Karpas-422 (cell line): ENCODE measurements around the gene ZNF304. TPM values are rescaled to one million over a fixed set of nuclear protein-coding genes. Genes with fewer than 3 reads are reported as not detected.

ENCODE experiments used
- DNase-seq: peaks from one replicate; pipeline ENCODE4 v3.0.0-alpha.2; 2015
- H2AFZ ChIP-seq: fragments of 200-600 bp; sonication (generic); 2 replicates; pipeline ENCODE4 v1.6.1; 2014; ENCODE audit warnings: antibody characterized with exemption, low read length, mixed read lengths
- H3K27ac ChIP-seq: fragments of 200-600 bp; sonication (generic); 2 replicates; pipeline ENCODE4 v1.5.1; 2014; ENCODE audit warnings: mild to moderate bottlenecking, low read length, moderate library complexity
- H3K27me3 ChIP-seq: fragments of 200-600 bp; sonication (generic); 2 replicates; pipeline ENCODE4 v1.6.1; 2014; ENCODE audit warnings: low read length, mixed read lengths
- H3K36me3 ChIP-seq: fragments of 200-600 bp; sonication (generic); 2 replicates; pipeline ENCODE4 v1.6.1; 2014; ENCODE audit warnings: low read length, mixed read lengths; ENCODE audit not compliant: insufficient read depth
- H3K4me1 ChIP-seq: fragments of 200-600 bp; sonication (generic); 2 replicates; pipeline ENCODE4 v1.6.1; 2014; ENCODE audit warnings: mild to moderate bottlenecking, low read length, mixed read lengths
- H3K4me2 ChIP-seq: fragments of 200-600 bp; sonication (generic); 2 replicates; pipeline ENCODE4 v1.6.1; 2014; ENCODE audit warnings: low read length, low read depth, mild to moderate bottlenecking; ENCODE audit not compliant: poor library complexity, severe bottlenecking
- H3K4me3 ChIP-seq: fragments of 200-600 bp; sonication (generic); 2 replicates; pipeline ENCODE4 v1.5.1; 2014; ENCODE audit warnings: mild to moderate bottlenecking, antibody characterized with exemption, low read length, mixed read lengths
- H3K79me2 ChIP-seq: fragments of 200-600 bp; sonication (generic); 2 replicates; pipeline ENCODE4 v1.6.1; 2014; ENCODE audit warnings: mild to moderate bottlenecking, low read length, mixed read lengths
- H3K9ac ChIP-seq: fragments of 200-600 bp; sonication (generic); 2 replicates; pipeline ENCODE4 v1.6.0; 2014; ENCODE audit warnings: low read length
- H3K9me2 ChIP-seq: fragments of 200-600 bp; sonication (generic), shearing (Covaris generic); replicated peaks from 2 replicates; pipeline ENCODE4 v1.6.0; 2014; ENCODE audit warnings: mild to moderate bottlenecking, low read length, moderate library complexity; ENCODE audit not compliant: insufficient read depth
- H3K9me3 ChIP-seq: fragments of 300-700, 200-600 bp; sonication (generic); 2 replicates; pipeline ENCODE4 v1.6.1; 2014; ENCODE audit warnings: low read length, mixed read lengths
- H4K20me1 ChIP-seq: fragments of 200-600 bp; sonication (generic); 2 replicates; pipeline ENCODE4 v1.6.1; 2014; ENCODE audit warnings: mild to moderate bottlenecking, antibody characterized with exemption, low read length, low read depth; ENCODE audit not compliant: insufficient read depth
- total RNA-seq: library from RNA; depleted of rRNA; stranded (reverse); fragments of >200 nt; shearing (Covaris generic); gene quantifications from 2 replicates; pipeline ENCODE4 v1.2.3, GENCODE V29; 2014; ENCODE audit warnings: low replicate concordance

ZNF304 gene
- total RNA-seq, 1 experiment from 2014 or later, result 10.0 TPM

- no peak overlapping the region for H2AFZ ChIP-seq
- H3K9ac ChIP-seq, result no peak overlapping the region
- H3K9me2 ChIP-seq, result no peaks in the 10 kb centered on the region
- H3K27me3 ChIP-seq, result no peaks in the 10 kb centered on the region
- H3K4me1 ChIP-seq, result no peaks in the 10 kb centered on the region
- H3K79me2 ChIP-seq, result no peaks in the 10 kb centered on the region
- H3K9me3 ChIP-seq, result no peaks in the 10 kb centered on the region
- no peak overlapping the region for H3K4me3 ChIP-seq
- no peaks in the 10 kb centered on the region for H3K36me3 ChIP-seq
- H4K20me1 ChIP-seq, result no peaks in the 10 kb centered on the region
- no peak overlapping the region for H3K27ac ChIP-seq
- H3K4me2 ChIP-seq, result no peak overlapping the region
- DNase-seq, result no peak
Measured at GRCh38 chr19:57342582-57342981, 8.5 kb upstream of the ZNF304 start.

- H3K9ac ChIP-seq, result no peak overlapping the region
- no peak for DNase-seq
- no peaks in the 10 kb centered on the region for H3K27me3 ChIP-seq
- peaks cover 21% of the 10 kb centered on the region for H3K79me2 ChIP-seq
- H3K4me3 ChIP-seq, result no peak overlapping the region
- no peak overlapping the region for H2AFZ ChIP-seq
- no peaks in the 10 kb centered on the region; the same call in 1 of the 2 replicates for H3K9me3 ChIP-seq
- H3K9me2 ChIP-seq, result no peaks in the 10 kb centered on the region
- H3K4me1 ChIP-seq, result peaks cover 20% of the 10 kb centered on the region
- peaks cover 7% of the 10 kb centered on the region for H3K36me3 ChIP-seq
- H3K4me2 ChIP-seq, result no peak overlapping the region
- no peak overlapping the region for H3K27ac ChIP-seq
- no peaks in the 10 kb centered on the region for H4K20me1 ChIP-seq
Measured at GRCh38 chr19:57348136-57348535, 2.9 kb upstream of the ZNF304 start.

GRCh38 chr19:57351867-57352266, 796 bp downstream of the ZNF304 start:
- Histone ChIP-seq H3K9me2 (no peaks in the 10 kb centered on the region), H3K4me2 (peak overlapping the region; percentile 77), H3K9ac (peak overlapping the region; percentile 79), H3K27ac (no peak overlapping the region), H3K4me1 (peaks cover 20% of the 10 kb centered on the region), H3K79me2 (peaks cover 42% of the 10 kb centered on the region), H3K9me3 (peaks cover 17% of the 10 kb centered on the region), H3K4me3 (peak overlapping the region; percentile 85), H2AFZ (no peak overlapping the region), H3K36me3 (peaks cover 44% of the 10 kb centered on the region), H3K27me3 (no peaks in the 10 kb centered on the region), H4K20me1 (no peaks in the 10 kb centered on the region)
- DNase-seq, result no peak

DNA sequence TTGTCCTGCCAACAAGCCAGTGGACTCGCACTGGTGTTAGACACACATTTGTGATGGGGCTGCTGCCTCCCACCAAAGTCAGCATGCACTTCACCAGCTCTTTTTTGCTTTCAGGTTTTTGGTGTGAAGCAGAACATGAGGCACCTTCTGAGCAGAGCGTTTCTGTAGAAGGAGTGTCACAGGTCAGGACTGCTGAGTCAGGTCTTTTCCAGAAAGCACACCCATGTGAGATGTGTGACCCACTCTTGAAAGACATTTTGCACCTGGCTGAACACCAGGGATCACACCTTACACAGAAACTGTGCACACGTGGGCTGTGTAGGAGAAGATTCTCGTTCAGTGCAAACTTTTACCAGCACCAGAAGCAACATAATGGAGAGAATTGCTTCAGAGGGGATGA, 4.8 kb downstream of the ZNF304 start:
- Histone ChIP-seq H3K4me3 (no peak overlapping the region), H4K20me1 (no peaks in the 10 kb centered on the region), H3K9me2 (no peaks in the 10 kb centered on the region), H3K36me3 (peaks cover 69% of the 10 kb centered on the region), H3K27me3 (no peaks in the 10 kb centered on the region), H3K9me3 (peaks cover 27% of the 10 kb centered on the region), H3K79me2 (peaks cover 45% of the 10 kb centered on the region), H3K27ac (no peak overlapping the region), H3K4me2 (no peak overlapping the region), H3K4me1 (peaks cover 13% of the 10 kb centered on the region), H3K9ac (no peak overlapping the region), H2AFZ (no peak overlapping the region)
- no peak for DNase-seq

DNA sequence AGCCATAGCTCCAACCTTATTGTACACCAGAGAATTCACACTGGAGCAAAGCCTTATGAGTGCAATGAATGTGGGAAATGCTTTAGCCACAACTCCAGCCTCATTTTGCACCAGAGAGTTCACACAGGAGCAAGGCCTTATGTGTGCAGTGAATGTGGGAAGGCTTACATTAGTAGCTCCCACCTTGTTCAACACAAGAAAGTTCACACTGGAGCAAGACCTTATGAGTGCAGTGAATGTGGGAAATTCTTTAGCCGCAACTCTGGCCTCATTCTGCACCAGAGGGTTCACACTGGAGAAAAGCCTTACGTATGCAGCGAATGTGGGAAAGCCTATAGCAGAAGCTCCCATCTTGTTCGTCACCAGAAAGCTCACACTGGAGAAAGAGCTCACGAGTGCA, 6.3 kb downstream of the ZNF304 start:
- no peak overlapping the region for H3K4me2 ChIP-seq
- peaks cover 69% of the 10 kb centered on the region for H3K36me3 ChIP-seq
- H2AFZ ChIP-seq, result no peak overlapping the region
- no peaks in the 10 kb centered on the region for H4K20me1 ChIP-seq
- H3K9ac ChIP-seq, result no peak overlapping the region
- H3K4me1 ChIP-seq, result peaks cover 4% of the 10 kb centered on the region
- no peak for DNase-seq
- H3K9me3 ChIP-seq, result peaks cover 27% of the 10 kb centered on the region
- H3K27me3 ChIP-seq, result no peaks in the 10 kb centered on the region
- peaks cover 32% of the 10 kb centered on the region for H3K79me2 ChIP-seq
- no peaks in the 10 kb centered on the region for H3K9me2 ChIP-seq
- H3K4me3 ChIP-seq, result no peak overlapping the region
- H3K27ac ChIP-seq, result no peak overlapping the region

DNA sequence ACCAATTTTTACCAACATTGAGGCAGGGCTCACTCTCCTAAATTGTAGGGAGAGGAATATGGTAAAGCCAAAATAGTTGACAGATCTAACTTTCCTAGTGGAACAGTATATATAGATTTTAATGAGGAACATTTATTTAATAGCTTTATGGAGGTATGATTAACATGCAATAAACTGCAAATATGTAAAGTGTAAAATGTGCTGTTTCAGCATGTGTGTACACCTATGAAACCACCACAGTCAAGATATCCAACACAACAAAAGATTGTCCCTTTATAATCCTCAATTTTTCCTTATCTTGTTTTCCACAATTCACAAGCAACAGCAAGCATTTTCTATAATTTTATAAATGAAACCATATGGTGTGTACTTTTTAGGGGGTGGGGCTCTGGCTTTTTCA, 8.2 kb downstream of the ZNF304 start:
- Histone ChIP-seq H3K9me3 (peaks cover 27% of the 10 kb centered on the region), H4K20me1 (no peaks in the 10 kb centered on the region), H3K27ac (no peak overlapping the region), H3K79me2 (peaks cover 22% of the 10 kb centered on the region), H3K4me3 (no peak overlapping the region), H3K9ac (no peak overlapping the region), H3K4me2 (no peak overlapping the region), H3K9me2 (no peaks in the 10 kb centered on the region), H3K27me3 (no peaks in the 10 kb centered on the region), H2AFZ (no peak overlapping the region), H3K36me3 (peaks cover 51% of the 10 kb centered on the region), H3K4me1 (peaks cover 12% of the 10 kb centered on the region)
- no peak for DNase-seq

DNA sequence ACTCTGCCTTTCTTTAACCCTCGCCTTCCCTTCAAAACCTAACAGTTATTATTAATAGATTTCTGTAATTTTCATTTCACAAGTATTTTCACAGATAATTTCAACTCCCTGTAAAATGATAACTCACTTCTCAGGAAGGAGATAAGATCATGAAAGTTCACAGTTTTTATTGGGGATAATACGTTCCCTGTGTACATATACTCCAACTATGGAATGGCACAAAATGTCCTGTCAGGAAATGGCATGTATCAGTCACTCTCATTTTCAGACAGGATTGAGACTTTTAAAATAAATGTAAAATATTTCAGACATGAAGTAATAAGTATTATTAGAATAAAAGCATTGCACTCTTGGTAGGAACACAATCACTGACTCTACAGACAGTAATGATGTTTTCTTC, 11.3 kb downstream of the ZNF304 start:
- Histone ChIP-seq H2AFZ (peak overlapping the region; percentile 68; the same call in 1 of the 2 replicates), H3K4me2 (peak overlapping the region; percentile 80), H3K27ac (no peak overlapping the region), H3K79me2 (peaks cover 31% of the 10 kb centered on the region), H3K27me3 (no peaks in the 10 kb centered on the region), H4K20me1 (no peaks in the 10 kb centered on the region), H3K9me2 (no peaks in the 10 kb centered on the region), H3K9ac (no peak overlapping the region), H3K4me1 (peaks cover 16% of the 10 kb centered on the region), H3K36me3 (peaks cover 26% of the 10 kb centered on the region), H3K9me3 (peaks cover 4% of the 10 kb centered on the region), H3K4me3 (peak overlapping the region; percentile 76)
- no peak for DNase-seq

DNA sequence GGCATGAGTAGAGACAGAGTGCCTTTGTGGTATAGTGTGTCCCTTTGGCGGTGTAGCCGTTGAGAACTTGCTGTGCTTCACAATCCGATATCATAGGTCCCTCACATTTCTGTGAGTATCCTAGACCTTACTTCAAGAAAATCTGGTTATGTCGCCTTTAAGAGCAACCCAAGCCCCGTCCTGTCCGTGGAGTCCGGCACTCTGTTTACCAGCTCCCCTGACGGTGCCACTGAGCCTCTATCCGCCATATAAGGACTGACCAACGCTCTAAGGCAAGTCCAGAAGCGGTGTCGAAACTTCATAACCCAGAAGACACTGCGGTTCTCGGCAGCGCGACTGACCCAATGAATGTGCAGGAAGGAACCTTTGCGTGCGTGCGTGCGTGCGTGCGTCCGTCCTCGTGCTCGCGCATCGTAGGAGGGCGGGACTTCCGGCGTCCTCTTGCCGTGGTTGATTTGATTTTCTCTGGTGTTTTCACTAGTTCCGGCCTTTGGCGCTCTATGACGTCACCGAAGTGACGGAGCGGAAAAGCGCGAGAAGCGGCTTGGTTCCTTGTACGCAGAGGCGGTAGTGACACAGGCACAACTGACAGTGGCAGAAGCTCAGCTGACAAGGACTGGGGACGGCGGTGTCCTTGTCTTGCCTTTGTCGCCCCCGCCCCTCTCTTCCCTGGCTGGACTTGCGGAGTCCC, 12.1 kb downstream of the ZNF304 start, which contains the start of the genes TRAPPC2B and ZNF547:
TRAPPC2B (plus strand) TSS at position 555 of the 691 bp plus-strand sequence. CDS start 1,283 bp downstream, outside the sequence.
ZNF547 (plus strand) TSS at position 555 of the 691 bp plus-strand sequence. CDS start 5,005 bp downstream, outside the sequence.
- Histone ChIP-seq H4K20me1 (no peaks in the 10 kb centered on the region), H3K36me3 (peaks cover 19% of the 10 kb centered on the region), H2AFZ (peak within 1 kb of the TSS; percentile 68), H3K9me2 (no peaks in the 10 kb centered on the region), H3K9ac (peak within 1 kb of the TSS; percentile 76), H3K27ac (no peak within 1 kb of the TSS), H3K9me3 (no peaks in the 10 kb centered on the region; the same call in 1 of the 2 replicates), H3K27me3 (no peaks in the 10 kb centered on the region), H3K79me2 (peaks cover 27% of the 10 kb centered on the region), H3K4me3 (peak within 1 kb of the TSS; percentile 76), H3K4me2 (peak within 1 kb of the TSS; percentile 80), H3K4me1 (peaks cover 16% of the 10 kb centered on the region)
- DNase-seq, result peak; percentile 100
